Upper lobe of right lung (tissue), 1 donor: ENCODE results near the gene JADE1. TPM values are rescaled to one million over a fixed set of nuclear protein-coding genes. Genes with fewer than 3 reads are reported as not detected.
A peak's percentile ranks its signal among the peaks of the same experiment; 100 is the strongest.

Source experiments
- ATAC-seq: fragments of 200-7000 bp; cut with Tn5 transposase; one replicate; pipeline ENCODE4 v1.9.1; 2020; ENCODE audit warnings: mild to moderate bottlenecking, moderate library complexity
- DNase-seq: peaks from one replicate; pipeline ENCODE4 v3.0.0-alpha.2; 2020
- H3K27ac ChIP-seq: fragments of 200-600 bp; one replicate; pipeline ENCODE4 v1.8.0; 2022
- H3K27me3 ChIP-seq: fragments of 200-600 bp; one replicate; pipeline ENCODE4 v1.8.0; 2022; ENCODE audit warnings: mild to moderate bottlenecking
- H3K36me3 ChIP-seq: fragments of 200-600 bp; one replicate; pipeline ENCODE4 v1.8.0; 2022
- H3K4me1 ChIP-seq: fragments of 200-600 bp; one replicate; pipeline ENCODE4 v1.8.0; 2022
- H3K4me3 ChIP-seq: fragments of 200-600 bp; one replicate; pipeline ENCODE4 v1.8.0; 2022; ENCODE audit warnings: mild to moderate bottlenecking
- H3K9me3 ChIP-seq: fragments of 200-600 bp; one replicate; pipeline ENCODE4 v1.8.0; 2022
- intact Hi-C: fragments of 100-400 bp; cut with DNase I; formaldehyde crosslinking; loops from one replicate; pipeline ENCODE4 v1.11.0; 2022
- long read RNA-seq: library from polyadenylated mRNA; unstranded; transcript quantifications from one replicate; pipeline ENCODE4 v2.0.0, GENCODE V29; 2021
- total RNA-seq: library from RNA; stranded (reverse); fragmentation: NEBNext Ultra II Directional; extraction: Animal tissue kit (Norgen Biotek cat#: 25700); gene quantifications from one replicate; pipeline ENCODE4 v1.2.1, GENCODE V29; 2021
- TF ChIP-seq, protein P1 (sequence below): fragments of 200-600 bp; IDR thresholded peaks from one replicate; pipeline ENCODE4 v1.8.0; 2022; ENCODE audit warnings: antibody characterized with exemption
- donor health status: DM: no; HTN: yes; CAD: no; lungs with severe emphysema.

The JADE1 gene
- total RNA-seq, result 41.7 TPM
- long read RNA-seq, full-length matches to known transcripts, result 72 of 112 reads
- long read RNA-seq, partial matches to known transcripts, result 20 of 112 reads
- long read RNA-seq, other reads (novel, unspliced or antisense), result 20 of 112 reads

GRCh38 chr4:128809477-128810330, at the start of gene JADE1:
Gene JADE1 (plus strand): TSS chr4:128809700. CDS start chr4:128831759, 22,059 bp downstream.
- TF ChIP-seq, protein P1, sequence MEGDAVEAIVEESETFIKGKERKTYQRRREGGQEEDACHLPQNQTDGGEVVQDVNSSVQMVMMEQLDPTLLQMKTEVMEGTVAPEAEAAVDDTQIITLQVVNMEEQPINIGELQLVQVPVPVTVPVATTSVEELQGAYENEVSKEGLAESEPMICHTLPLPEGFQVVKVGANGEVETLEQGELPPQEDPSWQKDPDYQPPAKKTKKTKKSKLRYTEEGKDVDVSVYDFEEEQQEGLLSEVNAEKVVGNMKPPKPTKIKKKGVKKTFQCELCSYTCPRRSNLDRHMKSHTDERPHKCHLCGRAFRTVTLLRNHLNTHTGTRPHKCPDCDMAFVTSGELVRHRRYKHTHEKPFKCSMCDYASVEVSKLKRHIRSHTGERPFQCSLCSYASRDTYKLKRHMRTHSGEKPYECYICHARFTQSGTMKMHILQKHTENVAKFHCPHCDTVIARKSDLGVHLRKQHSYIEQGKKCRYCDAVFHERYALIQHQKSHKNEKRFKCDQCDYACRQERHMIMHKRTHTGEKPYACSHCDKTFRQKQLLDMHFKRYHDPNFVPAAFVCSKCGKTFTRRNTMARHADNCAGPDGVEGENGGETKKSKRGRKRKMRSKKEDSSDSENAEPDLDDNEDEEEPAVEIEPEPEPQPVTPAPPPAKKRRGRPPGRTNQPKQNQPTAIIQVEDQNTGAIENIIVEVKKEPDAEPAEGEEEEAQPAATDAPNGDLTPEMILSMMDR, result peak; percentile 57
- DNase-seq, result peak; percentile 94
- H3K9me3 ChIP-seq, result no peaks in the 10 kb centered on the region
- H3K4me1 ChIP-seq, result peaks cover 4% of the 10 kb centered on the region
- H3K4me3 ChIP-seq, result peak within 1 kb of the TSS; percentile 85
- H3K27ac ChIP-seq, result peak within 1 kb of the TSS; percentile 94
- intact Hi-C loops, result loop anchor here (10.0 kb wide), 1 partner anchor 235 kb away; no protein-coding TSS in a partner anchor
- no peaks in the 10 kb centered on the region for H3K27me3 ChIP-seq
- peak; percentile 88 for ATAC-seq
- no peaks in the 10 kb centered on the region for H3K36me3 ChIP-seq

DNA sequence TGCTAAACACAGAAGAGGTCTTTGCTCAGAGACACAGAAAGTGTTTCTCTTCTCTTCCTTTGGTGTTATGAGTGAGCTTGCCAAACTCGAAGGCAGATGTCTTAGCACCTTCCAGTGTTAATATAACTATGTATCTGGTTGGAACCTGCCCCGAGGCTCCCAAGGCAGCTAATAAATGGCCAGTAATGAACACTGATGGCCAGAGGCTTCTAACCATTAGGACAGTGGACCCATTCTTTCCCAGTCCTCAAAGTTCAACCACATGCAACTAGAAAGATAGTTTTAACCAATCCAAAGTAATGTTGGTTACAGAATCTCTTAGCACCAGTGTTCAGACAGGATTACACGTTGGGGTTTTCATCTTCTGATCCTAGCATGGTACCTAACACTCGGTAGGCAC, 42.7 kb upstream of the JADE1 start:
- intact Hi-C loops, result no loop called here

DNA sequence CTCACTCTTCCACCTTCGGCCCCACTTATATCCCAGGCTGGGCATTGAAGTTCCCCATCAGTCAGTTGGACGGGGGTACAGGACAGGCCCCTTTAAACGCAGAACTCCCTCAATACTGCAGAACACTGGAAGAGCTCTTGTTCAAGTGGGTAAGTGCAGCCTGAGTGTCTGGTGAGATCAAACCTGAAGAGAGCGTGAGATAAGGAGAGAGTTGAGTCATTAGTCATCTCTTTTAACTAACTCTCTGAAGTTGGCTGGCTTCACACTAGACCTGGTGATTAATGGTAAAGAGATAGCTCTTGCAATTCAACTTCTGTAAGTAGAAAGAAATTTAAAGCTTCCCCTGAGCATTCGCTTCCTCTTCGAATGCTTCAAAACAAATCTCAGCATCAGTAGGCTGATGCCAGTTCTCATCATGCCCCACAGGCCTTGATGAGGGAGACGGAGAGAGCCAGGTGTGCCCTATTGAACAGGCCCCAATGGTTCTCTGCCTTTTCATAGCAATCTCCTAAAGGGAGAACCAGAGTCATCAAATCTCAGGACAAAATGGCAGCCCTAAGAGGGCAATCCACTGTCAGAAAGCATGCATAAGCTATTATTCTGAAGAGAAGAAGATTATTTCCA, 41.0 kb upstream of the JADE1 start:
- ATAC-seq, result peak; percentile 63
- Histone ChIP-seq H3K36me3 (no peaks in the 10 kb centered on the region), H3K4me1 (no peaks in the 10 kb centered on the region), H3K27ac (no peak overlapping the region), H3K27me3 (no peaks in the 10 kb centered on the region), H3K4me3 (no peak overlapping the region), H3K9me3 (no peaks in the 10 kb centered on the region)
- no peak for DNase-seq
- TF ChIP-seq, protein P1, result no peak
- intact Hi-C loops, result no loop called here

More for the DNA sequence above, 42.7 kb upstream of the JADE1 start:
- no peaks in the 10 kb centered on the region for H3K9me3 ChIP-seq
- H3K27ac ChIP-seq, result no peak overlapping the region
- H3K36me3 ChIP-seq, result no peaks in the 10 kb centered on the region
- no peak overlapping the region for H3K4me3 ChIP-seq
- H3K4me1 ChIP-seq, result no peaks in the 10 kb centered on the region
- ATAC-seq (no peak), DNase-seq (no peak)
- TF ChIP-seq, protein P1, result no peak
- H3K27me3 ChIP-seq, result no peaks in the 10 kb centered on the region

GRCh38 chr4:128769011-128769410, 40.5 kb upstream of the JADE1 start:
- no peak overlapping the region for H3K27ac ChIP-seq
- intact Hi-C loops, result no loop called here
- ATAC-seq (no peak), DNase-seq (no peak)
- no peaks in the 10 kb centered on the region for H3K4me1 ChIP-seq
- H3K4me3 ChIP-seq, result no peak overlapping the region
- no peaks in the 10 kb centered on the region for H3K36me3 ChIP-seq
- no peaks in the 10 kb centered on the region for H3K9me3 ChIP-seq
- TF ChIP-seq, protein P1, result no peak
- no peaks in the 10 kb centered on the region for H3K27me3 ChIP-seq

- no peak overlapping the region for H3K27ac ChIP-seq
- H3K4me3 ChIP-seq, result no peak overlapping the region
- H3K27me3 ChIP-seq, result no peaks in the 10 kb centered on the region
- H3K36me3 ChIP-seq, result no peaks in the 10 kb centered on the region
- no peaks in the 10 kb centered on the region for H3K4me1 ChIP-seq
- intact Hi-C loops, result no loop called here
- TF ChIP-seq, protein P1, result no peak
- DNase-seq (no peak), ATAC-seq (no peak)
- no peaks in the 10 kb centered on the region for H3K9me3 ChIP-seq
Observed at GRCh38 chr4:128770807-128771206, 38.7 kb upstream of the JADE1 start.
